HUDEP-2 (cell line): ENCODE results near the gene PSD4.

Source experiments
- DNase-seq, 76 experiments: peaks; one replicate each; lab custom pipeline; 2025; ENCODE audit not compliant: unreplicated experiment in 76 of 76; lab: John Stamatoyannopoulos, UW

Gene PSD4

DNA sequence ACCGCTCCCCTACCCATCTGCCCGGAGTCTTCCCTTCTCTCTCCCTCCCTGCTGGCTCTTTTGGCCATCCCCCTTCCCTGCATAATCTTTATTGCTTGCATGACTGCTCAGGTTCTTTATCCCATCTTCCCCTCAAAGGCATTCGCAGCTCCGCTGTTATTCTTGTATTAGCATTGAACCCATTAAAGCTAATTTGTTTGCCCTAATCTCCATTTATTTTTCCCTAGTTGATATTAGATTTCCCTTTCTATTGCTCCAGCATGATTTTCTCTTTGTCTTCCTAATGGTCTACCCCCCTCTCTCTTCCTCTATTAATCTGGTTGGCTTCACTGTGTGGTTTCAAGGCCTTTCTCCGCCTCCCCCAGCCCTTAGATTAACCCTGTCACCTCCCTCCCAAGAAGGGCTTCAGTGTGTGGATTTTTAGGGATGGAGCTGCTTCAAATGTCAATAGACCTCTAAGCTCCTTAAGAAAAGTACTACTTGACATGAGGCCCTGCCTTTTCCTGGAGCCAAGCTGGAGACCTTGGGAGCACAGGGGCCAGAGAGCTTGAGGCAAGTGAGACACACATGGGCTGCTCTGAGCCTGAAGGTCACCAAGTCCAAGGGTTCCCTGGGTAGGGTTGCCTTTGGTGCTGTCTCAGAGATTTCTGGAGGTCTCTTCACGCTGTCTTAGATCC, 84.8 kb downstream of the PSD4 start:
- DNase-seq = no peak
